ENCODE measurements around the gene PTTG1. TPM values are rescaled to one million over a fixed set of nuclear protein-coding genes. Genes with fewer than 3 reads are reported as not detected.

Gene PTTG1
- total RNA-seq, 1 donor: 158 TPM

DNA sequence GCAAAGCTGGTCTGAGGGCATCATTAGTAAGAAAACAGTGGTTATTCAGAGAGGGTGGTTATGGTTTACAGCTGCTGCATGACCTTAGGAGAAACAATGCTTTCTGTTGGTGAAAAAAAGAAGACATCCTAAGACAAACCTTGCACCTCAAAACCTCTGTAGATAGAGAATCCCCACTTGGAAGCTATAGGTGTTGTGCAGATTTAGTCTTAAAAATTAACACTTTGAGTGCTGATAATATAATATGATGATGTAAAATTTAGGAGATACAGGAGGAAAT, 1.4 kb upstream of the PTTG1 start:
- H3K4me3 ChIP-seq (ENCODE audit: low read depth, low read length): no peak overlapping the region
- TF ChIP-seq, protein P1, sequence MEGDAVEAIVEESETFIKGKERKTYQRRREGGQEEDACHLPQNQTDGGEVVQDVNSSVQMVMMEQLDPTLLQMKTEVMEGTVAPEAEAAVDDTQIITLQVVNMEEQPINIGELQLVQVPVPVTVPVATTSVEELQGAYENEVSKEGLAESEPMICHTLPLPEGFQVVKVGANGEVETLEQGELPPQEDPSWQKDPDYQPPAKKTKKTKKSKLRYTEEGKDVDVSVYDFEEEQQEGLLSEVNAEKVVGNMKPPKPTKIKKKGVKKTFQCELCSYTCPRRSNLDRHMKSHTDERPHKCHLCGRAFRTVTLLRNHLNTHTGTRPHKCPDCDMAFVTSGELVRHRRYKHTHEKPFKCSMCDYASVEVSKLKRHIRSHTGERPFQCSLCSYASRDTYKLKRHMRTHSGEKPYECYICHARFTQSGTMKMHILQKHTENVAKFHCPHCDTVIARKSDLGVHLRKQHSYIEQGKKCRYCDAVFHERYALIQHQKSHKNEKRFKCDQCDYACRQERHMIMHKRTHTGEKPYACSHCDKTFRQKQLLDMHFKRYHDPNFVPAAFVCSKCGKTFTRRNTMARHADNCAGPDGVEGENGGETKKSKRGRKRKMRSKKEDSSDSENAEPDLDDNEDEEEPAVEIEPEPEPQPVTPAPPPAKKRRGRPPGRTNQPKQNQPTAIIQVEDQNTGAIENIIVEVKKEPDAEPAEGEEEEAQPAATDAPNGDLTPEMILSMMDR (IDR thresholded peaks at IDR 0.05; ENCODE audit: insufficient read depth, low read depth, low read length): no peak
- DNase-seq (ENCODE audit: low read depth): no peak

DNA sequence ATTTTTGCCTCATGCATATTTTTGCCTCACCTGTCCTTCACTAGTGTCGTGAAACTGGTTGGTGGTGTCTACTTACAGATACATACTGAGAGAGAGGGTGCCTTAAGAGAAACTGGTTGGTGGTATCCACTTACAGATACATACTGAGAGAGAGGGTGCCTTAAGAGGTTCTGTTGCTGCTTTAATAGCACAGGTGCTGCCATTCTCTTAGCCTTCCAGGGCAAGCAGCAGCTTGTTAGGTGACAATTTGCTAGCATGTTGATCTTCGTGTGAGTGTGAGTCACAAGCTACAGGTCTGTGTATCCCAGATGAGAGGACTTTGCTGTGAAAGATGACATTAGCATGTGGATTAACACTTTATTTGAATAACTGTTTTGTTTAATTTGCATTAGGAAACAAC, 1.4 kb downstream of the PTTG1 start:
- TF ChIP-seq, protein P1 (IDR thresholded peaks at IDR 0.05; ENCODE audit: insufficient read depth, low read depth, low read length): no peak
- H3K4me3 ChIP-seq (ENCODE audit: low read depth, low read length): peak overlapping the region; percentile 66
- DNase-seq (ENCODE audit: low read depth): no peak

- H3K4me3 ChIP-seq (ENCODE audit: low read depth, low read length): no peak overlapping the region
- DNase-seq (ENCODE audit: low read depth): no peak
- TF ChIP-seq, protein P1 (IDR thresholded peaks at IDR 0.05; ENCODE audit: insufficient read depth, low read depth, low read length): no peak
Observed at GRCh38 chr5:160427607-160428006, 6.0 kb downstream of the PTTG1 start.

DNA sequence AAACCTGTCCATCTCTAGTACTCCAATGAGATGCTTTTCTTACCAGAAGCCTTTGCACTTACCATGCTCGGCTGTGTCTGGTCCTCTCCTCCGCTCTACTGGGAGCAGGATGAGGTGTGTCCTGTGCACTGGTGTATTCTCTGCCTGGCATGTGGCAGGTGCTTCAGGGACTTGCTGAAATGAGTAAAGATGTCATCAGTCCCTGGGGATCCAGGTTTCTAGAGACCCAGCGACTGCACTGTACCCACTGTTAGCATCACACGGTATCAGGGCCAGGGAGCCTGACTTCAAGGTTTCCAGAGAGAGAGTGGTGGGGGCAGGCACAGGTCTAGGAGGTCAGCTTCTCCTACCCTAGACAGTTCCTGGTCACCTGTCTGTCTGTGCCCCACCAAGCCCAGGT, 10.5 kb downstream of the PTTG1 start:
- DNase-seq (ENCODE audit: low read depth): no peak
- TF ChIP-seq, protein P1 (IDR thresholded peaks at IDR 0.05; ENCODE audit: insufficient read depth, low read depth, low read length): no peak

GRCh38 chr5:160432787-160433186, 11.1 kb downstream of the PTTG1 start:
- no peak overlapping the region for H3K4me3 ChIP-seq (ENCODE audit: low read depth, low read length)
- TF ChIP-seq, protein P1 (IDR thresholded peaks at IDR 0.05; ENCODE audit: insufficient read depth, low read depth, low read length): no peak
- no peak for DNase-seq (ENCODE audit: low read depth)

More for the DNA sequence above, 10.5 kb downstream of the PTTG1 start:
- H3K4me3 ChIP-seq (ENCODE audit: low read depth, low read length): no peak overlapping the region

DNA sequence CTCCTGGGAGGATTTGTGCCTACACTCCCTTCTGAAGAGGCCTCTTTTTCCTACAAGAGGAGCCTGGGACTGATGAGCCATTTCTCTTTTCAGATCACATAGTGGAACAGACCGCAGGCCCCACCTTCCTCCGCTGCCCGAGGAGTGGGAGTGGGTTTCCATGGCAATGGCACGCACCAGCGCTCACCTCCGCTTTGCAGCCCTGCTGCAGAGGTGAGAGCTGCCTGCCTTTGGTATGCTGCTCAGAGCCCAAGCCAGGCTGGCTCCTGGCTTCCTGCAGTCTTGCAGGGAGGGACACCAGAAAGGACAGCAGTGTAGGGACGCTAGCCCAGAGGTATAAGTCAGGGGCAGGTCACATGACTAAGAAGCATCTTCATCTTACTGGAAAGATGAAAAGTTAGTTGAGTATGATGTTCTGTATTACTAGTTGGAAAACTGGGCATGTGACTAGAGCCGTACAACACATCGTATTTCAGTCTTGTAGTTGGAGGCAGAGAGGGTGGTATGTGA, 12.4 kb downstream of the PTTG1 start:
- no peak for DNase-seq (ENCODE audit: low read depth)
- TF ChIP-seq, protein P1 (IDR thresholded peaks at IDR 0.05; ENCODE audit: insufficient read depth, low read depth, low read length): no peak
- no peak overlapping the region for H3K4me3 ChIP-seq (ENCODE audit: low read depth, low read length)

DNA sequence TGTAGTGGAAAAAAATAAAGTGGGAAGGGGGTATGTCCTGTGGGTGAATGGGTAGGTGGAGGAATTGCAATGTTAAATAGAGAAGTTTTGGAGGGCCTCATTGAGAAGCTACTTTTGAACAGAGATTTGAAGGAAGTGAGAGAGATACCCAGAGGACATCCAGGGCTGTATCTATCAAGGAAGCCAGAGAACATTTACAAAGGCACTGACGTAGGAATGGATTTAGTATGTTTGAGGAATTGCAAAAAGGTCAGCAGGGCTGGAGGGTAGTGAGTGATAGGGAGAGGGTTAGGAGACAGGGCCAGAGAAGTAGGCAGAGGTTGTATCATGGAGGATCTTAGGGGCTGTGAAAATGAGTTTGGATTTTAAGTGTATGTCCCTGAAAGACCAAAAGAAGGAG, 13.9 kb downstream of the PTTG1 start:
- no peak overlapping the region for H3K4me3 ChIP-seq (ENCODE audit: low read depth, low read length)
- TF ChIP-seq, protein P1 (IDR thresholded peaks at IDR 0.05; ENCODE audit: insufficient read depth, low read depth, low read length): no peak
- DNase-seq (ENCODE audit: low read depth): no peak

Data from fibroblast of villous mesenchyme (primary cell).